Parietal lobe (tissue), 2 donors: Measurements from ENCODE around the gene TNFRSF11A. TPM values are rescaled to one million over a fixed set of nuclear protein-coding genes. Genes with fewer than 3 reads are reported as not detected.

Experiments used
- small RNA-seq: library from RNA; depleted of rRNA; stranded (forward); fragments of <200 nt; gene quantifications from one replicate; pipeline ENCODE3, GENCODE V24; 2014; ENCODE audit warnings: low replicate concordance
- total RNA-seq: library from RNA; depleted of rRNA; stranded (reverse); fragments of >200 nt; gene quantifications from one replicate; pipeline ENCODE4 v1.2.3, GENCODE V29; 2014

TNFRSF11A gene
- 0.63 TPM for total RNA-seq

GRCh38 chr18:62324917-62325805 is at the start of gene TNFRSF11A:
TSS of gene TNFRSF11A (plus strand) at chr18:62325310. CDS start at chr18:62325353, 43 bp downstream.

Small RNA genes within 50 kb of the gene (small RNA-seq; reads per million reads assigned to genes)
- gene AC100843.2 (not detected), gene RF00019 (not detected)

Other genes with a start within 250 kb of the TNFRSF11A start
- gene PIGN, start 138.3 kb upstream of the TNFRSF11A start, total RNA-seq: 67.9 TPM
- 133 TPM for gene RELCH, start 138.1 kb upstream of the TNFRSF11A start, total RNA-seq
- 16.6 TPM for gene ZCCHC2, start 197.7 kb downstream of the TNFRSF11A start, total RNA-seq